SK-N-MC (cell line): Measurements from ENCODE around the gene C12orf56.

ENCODE experiments used
- EZH2 ChIP-seq: fragments of 200-600 bp; sonication (generic); IDR thresholded peaks from one replicate; pipeline ENCODE4 v1.6.1; 2017; ENCODE audit warnings: antibody characterized with exemption
- POLR2AphosphoS5 ChIP-seq: IDR thresholded peaks from 2 replicates; pipeline ENCODE4 v1.6.1; 2012; ENCODE audit warnings: mild to moderate bottlenecking, low read depth, low read length, borderline replicate concordance

DNA sequence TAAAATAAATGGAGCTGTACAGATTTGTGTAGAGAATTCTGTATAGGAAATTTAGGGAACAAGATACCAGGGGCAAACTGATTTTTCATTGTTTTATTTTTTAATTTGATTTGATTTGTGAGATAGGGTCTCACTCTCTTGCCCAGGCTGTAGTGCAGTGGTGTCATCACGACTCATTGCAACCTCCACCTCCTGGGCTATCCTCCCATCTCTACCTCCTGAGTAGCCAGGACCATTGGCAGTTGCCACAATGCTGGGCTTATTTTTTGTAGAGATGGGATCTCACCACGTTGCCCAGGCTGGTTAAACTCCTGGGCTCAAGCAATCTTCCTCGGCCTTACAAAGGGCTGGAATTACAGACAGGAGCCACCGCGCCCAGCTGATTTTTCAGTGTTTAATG lies 43.4 kb upstream of the C12orf56 start:
- TF ChIP-seq POLR2AphosphoS5, result no peak
- no peak for TF ChIP-seq EZH2
